IMR-90 (cell line): Measurements from ENCODE around the gene AGPAT3. TPM values are rescaled to one million over a fixed set of nuclear protein-coding genes. Genes with fewer than 3 reads are reported as not detected.

Experiments used
- ATAC-seq: fragments of 200-7000 bp; cut with Tn5 transposase; 2 replicates; pipeline ENCODE4 v1.9.1; 2020; ENCODE audit warnings: low read depth, mild to moderate bottlenecking, moderate library complexity
- BruUV-seq: library from RNA; stranded (reverse); fragments of 400-500 nt; replicated peaks from 2 replicates; lab custom pipeline; 2021; lab: Mats Ljungman, UMichigan
- CTCF ChIA-PET: fragments of 300-600 bp; formaldehyde crosslinking; extraction: SDS; loops from one replicate; lab custom pipeline; 2021; ENCODE audit warnings: antibody characterized with exemption; lab: Yijun Ruan, JAX
- POLR2A ChIA-PET: fragments of 300-600 bp; sonication (Branson Sonifier 250); formaldehyde crosslinking; loops from one replicate; lab custom pipeline; 2022; ENCODE audit warnings: antibody characterized with exemption; ENCODE audit not compliant: unreplicated experiment; lab: Charles Lee
- DNase-seq: peaks from one replicate; pipeline ENCODE4 v3.0.0; 2013
- H2AFZ ChIP-seq: replicated peaks from 2 replicates; pipeline ENCODE3; 2013; ENCODE audit warnings: low read length, mild to moderate bottlenecking; ENCODE audit not compliant: poor library complexity
- H2AK5ac ChIP-seq: 2 replicates; pipeline ENCODE4 v1.6.1; 2013; ENCODE audit warnings: low read depth, low read length, inconsistent platforms
- H2AK9ac ChIP-seq: replicated peaks from 2 replicates; pipeline ENCODE3; 2013; ENCODE audit warnings: mild to moderate bottlenecking, low read depth, low read length, moderate library complexity; ENCODE audit not compliant: poor library complexity
- H2BK120ac ChIP-seq: 2 replicates; pipeline ENCODE4 v1.6.1; 2013; ENCODE audit warnings: low read depth, low read length, inconsistent platforms
- H2BK15ac ChIP-seq: 3 replicates; pipeline ENCODE4 v1.6.1; 2013; ENCODE audit warnings: low read depth, low read length, inconsistent platforms
- H2BK20ac ChIP-seq: 2 replicates; pipeline ENCODE4 v1.6.1; 2013; ENCODE audit warnings: low read depth, mild to moderate bottlenecking, inconsistent platforms, low read length, moderate library complexity
- H2BK5ac ChIP-seq: 2 replicates; pipeline ENCODE4 v1.6.1; 2013; ENCODE audit warnings: mild to moderate bottlenecking, low read depth, low read length, inconsistent platforms; ENCODE audit not compliant: poor library complexity, severe bottlenecking
- H3K14ac ChIP-seq: replicated peaks from 2 replicates; pipeline ENCODE4 v1.6.1; 2013; ENCODE audit warnings: low read depth, low read length, inconsistent platforms
- H3K18ac ChIP-seq: 2 replicates; pipeline ENCODE4 v1.6.1; 2013; ENCODE audit warnings: low read depth, low read length, control low read depth
- H3K23ac ChIP-seq: 2 replicates; pipeline ENCODE4 v1.6.1; 2013; ENCODE audit warnings: low read depth, low read length, inconsistent platforms
- H3K27ac ChIP-seq: 2 replicates; pipeline ENCODE4 v1.5.1; 2013; ENCODE audit warnings: mild to moderate bottlenecking, control low read depth, low read length; ENCODE audit not compliant: insufficient read depth
- H3K27me3 ChIP-seq: 2 replicates; pipeline ENCODE4 v1.6.1; 2013; ENCODE audit warnings: low read length; ENCODE audit not compliant: control insufficient read depth, insufficient read depth
- H3K36me3 ChIP-seq: 2 replicates; pipeline ENCODE4 v1.6.1; 2013; ENCODE audit warnings: low read length, mixed read lengths; ENCODE audit not compliant: control insufficient read depth, insufficient read depth
- H3K4ac ChIP-seq: 2 replicates; pipeline ENCODE4 v1.6.1; 2013; ENCODE audit warnings: low read depth, low read length, inconsistent platforms
- H3K4me1 ChIP-seq: 2 replicates; pipeline ENCODE4 v1.6.1; 2013; ENCODE audit warnings: low read length, mixed read lengths; ENCODE audit not compliant: control insufficient read depth, insufficient read depth
- H3K4me2 ChIP-seq: 2 replicates; pipeline ENCODE4 v1.6.1; 2013; ENCODE audit warnings: low read depth, mild to moderate bottlenecking, control low read depth, low read length, moderate library complexity
- H3K4me3 ChIP-seq: 2 replicates; pipeline ENCODE4 v1.5.1; 2013; ENCODE audit warnings: low read depth, mild to moderate bottlenecking, control low read depth, low read length, moderate library complexity; ENCODE audit not compliant: insufficient read depth
- H3K56ac ChIP-seq: 2 replicates; pipeline ENCODE4 v1.6.1; 2013; ENCODE audit warnings: low read length, inconsistent platforms; ENCODE audit not compliant: insufficient read depth; ENCODE audit errors: extremely low read depth
- H3K79me1 ChIP-seq, 2 experiments: 2 replicates each; pipeline ENCODE4 v1.6.1; 2013; ENCODE audit warnings: low read length in 2 of 2, inconsistent platforms in 1 of 2, low read depth in 1 of 2
- H3K9ac ChIP-seq: 2 replicates; pipeline ENCODE4 v1.6.1; 2013; ENCODE audit warnings: low read depth, low read length, control low read depth
- H3K9me1 ChIP-seq: 2 replicates; pipeline ENCODE4 v1.6.1; 2013; ENCODE audit warnings: low read length, inconsistent platforms; ENCODE audit not compliant: insufficient read depth
- H3K9me3 ChIP-seq: 2 replicates; pipeline ENCODE4 v1.6.1; 2013; ENCODE audit warnings: low read length; ENCODE audit not compliant: control insufficient read depth, insufficient read depth
- H4K20me1 ChIP-seq: 2 replicates; pipeline ENCODE4 v1.6.1; 2013; ENCODE audit warnings: low read length, inconsistent platforms; ENCODE audit not compliant: insufficient read depth
- H4K5ac ChIP-seq: 2 replicates; pipeline ENCODE4 v1.6.1; 2013; ENCODE audit warnings: mild to moderate bottlenecking, low read depth, low read length, control low read depth
- H4K8ac ChIP-seq, 2 experiments: 2 replicates each; pipeline ENCODE4 v1.6.1; 2013; ENCODE audit warnings: low read depth in 2 of 2, low read length in 2 of 2, control low read depth in 1 of 2, inconsistent platforms in 1 of 2
- H4K91ac ChIP-seq: 2 replicates; pipeline ENCODE4 v1.6.1; 2013; ENCODE audit warnings: low read depth, low read length, inconsistent platforms; ENCODE audit not compliant: insufficient read depth
- BHLHE40 ChIP-seq: fragments of 150-350 bp; IDR thresholded peaks from 2 replicates; pipeline ENCODE4 v1.6.1; 2016; ENCODE audit warnings: mild to moderate bottlenecking, low read depth, low read length
- CEBPB ChIP-seq: IDR thresholded peaks from 2 replicates; pipeline ENCODE4 v1.6.1; 2012; ENCODE audit warnings: low read depth, low read length, improper control_type of control experiment
- CHD1 ChIP-seq: IDR thresholded peaks from 2 replicates; pipeline ENCODE4 v1.6.1; 2012; ENCODE audit warnings: low read depth, low read length, improper control_type of control experiment
- FOS ChIP-seq: fragments of 150-350 bp; IDR thresholded peaks from 2 replicates; pipeline ENCODE4 v1.6.1; 2016; ENCODE audit warnings: low read depth, low read length
- MAFK ChIP-seq: IDR thresholded peaks from 2 replicates; pipeline ENCODE4 v1.6.1; 2012; ENCODE audit warnings: low read depth, low read length, improper control_type of control experiment
- MAZ ChIP-seq: IDR thresholded peaks from 2 replicates; pipeline ENCODE4 v1.6.1; 2012; ENCODE audit warnings: low read depth, mild to moderate bottlenecking, low read length, improper control_type of control experiment, moderate library complexity, borderline replicate concordance
- MXI1 ChIP-seq: IDR thresholded peaks from 2 replicates; pipeline ENCODE4 v1.6.1; 2012; ENCODE audit warnings: low read depth, mild to moderate bottlenecking, low read length, moderate library complexity, borderline replicate concordance
- NFE2L2 ChIP-seq: fragments of 150-350 bp; IDR thresholded peaks from 2 replicates; pipeline ENCODE4 v1.6.1; 2016; ENCODE audit warnings: low read depth, mild to moderate bottlenecking, low read length
- POLR2A ChIP-seq: IDR thresholded peaks from 2 replicates; pipeline ENCODE4 v1.6.1; 2012; ENCODE audit warnings: mild to moderate bottlenecking, low read depth, low read length
- RAD21 ChIP-seq: IDR thresholded peaks from 2 replicates; pipeline ENCODE4 v1.6.1; 2012; ENCODE audit warnings: low read length, improper control_type of control experiment
- RCOR1 ChIP-seq: IDR thresholded peaks from 2 replicates; pipeline ENCODE4 v1.6.1; 2012; ENCODE audit warnings: mild to moderate bottlenecking, low read length, improper control_type of control experiment; ENCODE audit not compliant: insufficient replicate concordance
- RFX5 ChIP-seq: IDR thresholded peaks from 2 replicates; pipeline ENCODE4 v1.8.0; 2012; ENCODE audit warnings: low read depth, mild to moderate bottlenecking, low read length, moderate library complexity
- SMC3 ChIP-seq: fragments of 150-350 bp; IDR thresholded peaks from 2 replicates; pipeline ENCODE4 v1.6.1; 2016; ENCODE audit warnings: low read depth, mild to moderate bottlenecking, antibody characterized with exemption, low read length, moderate library complexity
- WGBS, 2 experiments: methylation state at CpG; one replicate each; pipeline versions ENCODE4 v1.1.5 to v1.1.7; 2013; ENCODE audit warnings: missing lambda C conversion rate in 2 of 2; ENCODE audit not compliant: insufficient read length in 1 of 2; ENCODE audit errors: extremely low coverage in 2 of 2; 5-methylcytosine and 5-hydroxymethylcytosine counted together
- dilution Hi-C: fragments of 300-500 bp; cut with HindIII; formaldehyde crosslinking; loops from one replicate; pipeline ENCODE4 v1.14.3; 2018; ENCODE audit warnings: low sequenced_read_pairs; ENCODE audit not compliant: unreplicated experiment
- in situ Hi-C: fragments of 300-500 bp; cut with MboI; formaldehyde crosslinking; loops from 3 replicates; pipeline ENCODE4 v1.14.3; 2019; ENCODE audit warnings: low sequenced_read_pairs, inconsistent platforms, mixed read lengths
- intact Hi-C: fragments of 100-400 bp; cut with micrococcal nuclease; formaldehyde crosslinking; loops from 2 replicates; pipeline ENCODE4 v1.10.0; 2022
- polyA plus RNA-seq, 3 experiments: library from polyadenylated mRNA; depleted of rRNA; stranded (reverse); fragments of >200 nt; gene quantifications; 2 replicates each; pipeline ENCODE4 v1.2.3, GENCODE V29; 2012; ENCODE audit warnings: low replicate concordance in 1 of 3
- total RNA-seq: library from RNA; depleted of rRNA; stranded (reverse); fragments of >200 nt; gene quantifications from 2 replicates; pipeline ENCODE4 v1.2.3, GENCODE V29; 2012
- TF ChIP-seq, protein P1 (sequence below): conservative IDR thresholded peaks from 2 replicates; pipeline ENCODE4 v1.5.1; 2012; ENCODE audit warnings: mild to moderate bottlenecking, low read depth, low read length, improper control_type of control experiment
- TF ChIP-seq, protein P2 (sequence below): fragments of 150-350 bp; IDR thresholded peaks from 2 replicates; pipeline ENCODE4 v1.6.1; 2017; ENCODE audit warnings: mild to moderate bottlenecking, antibody characterized with exemption, low read length, low read depth
- TF ChIP-seq, protein P3 (sequence below): fragments of 150-350 bp; IDR thresholded peaks from 2 replicates; pipeline ENCODE4 v1.6.1; 2016; ENCODE audit warnings: low read depth, mild to moderate bottlenecking, low read length, moderate library complexity, borderline replicate concordance

The AGPAT3 gene
- total and polyA plus RNA-seq, 2 of the 4 experiments (the other 2 are of a cell fraction), result 27.1 to 38.7 TPM

DNA sequence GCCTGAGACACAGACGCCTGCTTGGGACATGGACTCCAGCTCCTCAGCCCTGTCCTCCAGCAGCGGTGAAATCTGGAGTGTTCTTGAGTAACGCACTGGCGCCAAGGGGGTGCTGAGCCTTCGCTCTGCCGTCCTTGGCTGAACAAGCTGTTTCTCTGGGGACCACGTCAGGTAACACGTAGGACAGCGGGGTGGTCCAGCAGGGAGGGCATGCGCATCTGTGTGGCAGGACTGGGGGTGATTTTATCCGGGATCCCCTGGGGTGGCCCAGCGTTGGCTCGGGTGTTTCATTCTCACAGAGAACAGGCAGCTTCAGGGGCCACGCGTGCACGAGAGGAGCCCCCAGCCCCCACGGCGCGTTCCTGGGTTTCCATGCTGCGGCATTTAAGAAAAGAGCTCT, 61.2 kb downstream of the AGPAT3 start:
- CTCF ChIA-PET, result no interaction called here
- no peak overlapping the region for H2AK5ac ChIP-seq
- no peak overlapping the region for H3K18ac ChIP-seq
- peaks cover 14% of the 10 kb centered on the region; the same call in 1 of the 2 replicates for H3K9me1 ChIP-seq
- H3K4me2 ChIP-seq, result no peak overlapping the region
- intact Hi-C loops (no loop called here), in situ Hi-C loops (no loop called here), dilution Hi-C loops (no loop called here)
- H3K14ac ChIP-seq, result no peak overlapping the region
- peaks cover 6% of the 10 kb centered on the region for H3K4me1 ChIP-seq
- H2BK15ac ChIP-seq, result no peak overlapping the region
- ATAC-seq, result no peak
- BruUV-seq, result no TSS peak
- H3K9ac ChIP-seq, result no peak overlapping the region
- H3K79me1 ChIP-seq, result peaks cover 20 to 82% of the 10 kb centered on the region in 2 experiments
- H2BK5ac ChIP-seq, result no peak overlapping the region
- no peak for DNase-seq
- TF ChIP-seq, protein P1, sequence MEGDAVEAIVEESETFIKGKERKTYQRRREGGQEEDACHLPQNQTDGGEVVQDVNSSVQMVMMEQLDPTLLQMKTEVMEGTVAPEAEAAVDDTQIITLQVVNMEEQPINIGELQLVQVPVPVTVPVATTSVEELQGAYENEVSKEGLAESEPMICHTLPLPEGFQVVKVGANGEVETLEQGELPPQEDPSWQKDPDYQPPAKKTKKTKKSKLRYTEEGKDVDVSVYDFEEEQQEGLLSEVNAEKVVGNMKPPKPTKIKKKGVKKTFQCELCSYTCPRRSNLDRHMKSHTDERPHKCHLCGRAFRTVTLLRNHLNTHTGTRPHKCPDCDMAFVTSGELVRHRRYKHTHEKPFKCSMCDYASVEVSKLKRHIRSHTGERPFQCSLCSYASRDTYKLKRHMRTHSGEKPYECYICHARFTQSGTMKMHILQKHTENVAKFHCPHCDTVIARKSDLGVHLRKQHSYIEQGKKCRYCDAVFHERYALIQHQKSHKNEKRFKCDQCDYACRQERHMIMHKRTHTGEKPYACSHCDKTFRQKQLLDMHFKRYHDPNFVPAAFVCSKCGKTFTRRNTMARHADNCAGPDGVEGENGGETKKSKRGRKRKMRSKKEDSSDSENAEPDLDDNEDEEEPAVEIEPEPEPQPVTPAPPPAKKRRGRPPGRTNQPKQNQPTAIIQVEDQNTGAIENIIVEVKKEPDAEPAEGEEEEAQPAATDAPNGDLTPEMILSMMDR, result no peak
- TF ChIP-seq MAFK, result no peak
- TF ChIP-seq RCOR1, result no peak
- TF ChIP-seq RAD21, result no peak
- TF ChIP-seq RFX5, result no peak
- TF ChIP-seq BHLHE40, result no peak
- TF ChIP-seq CHD1, result no peak
- no peak for TF ChIP-seq SMC3
- TF ChIP-seq POLR2A, result no peak
- no peak for TF ChIP-seq MAZ
- no peak for TF ChIP-seq MXI1
- TF ChIP-seq, protein P2, sequence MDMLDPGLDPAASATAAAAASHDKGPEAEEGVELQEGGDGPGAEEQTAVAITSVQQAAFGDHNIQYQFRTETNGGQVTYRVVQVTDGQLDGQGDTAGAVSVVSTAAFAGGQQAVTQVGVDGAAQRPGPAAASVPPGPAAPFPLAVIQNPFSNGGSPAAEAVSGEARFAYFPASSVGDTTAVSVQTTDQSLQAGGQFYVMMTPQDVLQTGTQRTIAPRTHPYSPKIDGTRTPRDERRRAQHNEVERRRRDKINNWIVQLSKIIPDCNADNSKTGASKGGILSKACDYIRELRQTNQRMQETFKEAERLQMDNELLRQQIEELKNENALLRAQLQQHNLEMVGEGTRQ, result no peak
- TF ChIP-seq CEBPB, result no peak
- no peak for TF ChIP-seq NFE2L2
- TF ChIP-seq, protein P3, sequence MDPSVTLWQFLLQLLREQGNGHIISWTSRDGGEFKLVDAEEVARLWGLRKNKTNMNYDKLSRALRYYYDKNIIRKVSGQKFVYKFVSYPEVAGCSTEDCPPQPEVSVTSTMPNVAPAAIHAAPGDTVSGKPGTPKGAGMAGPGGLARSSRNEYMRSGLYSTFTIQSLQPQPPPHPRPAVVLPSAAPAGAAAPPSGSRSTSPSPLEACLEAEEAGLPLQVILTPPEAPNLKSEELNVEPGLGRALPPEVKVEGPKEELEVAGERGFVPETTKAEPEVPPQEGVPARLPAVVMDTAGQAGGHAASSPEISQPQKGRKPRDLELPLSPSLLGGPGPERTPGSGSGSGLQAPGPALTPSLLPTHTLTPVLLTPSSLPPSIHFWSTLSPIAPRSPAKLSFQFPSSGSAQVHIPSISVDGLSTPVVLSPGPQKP, result no peak
- TF ChIP-seq FOS, result no peak
- no peak overlapping the region for H3K23ac ChIP-seq
- no peak overlapping the region for H3K56ac ChIP-seq
- H4K8ac ChIP-seq, result no peak overlapping the region
- no peak overlapping the region for H2BK20ac ChIP-seq
- 90% methylated on average over 13 of the region's 20 CpGs; no CpG with 5 or more reads in 1 of the 2 experiments for WGBS, 2 experiments
- H2BK120ac ChIP-seq, result no peak overlapping the region
- H4K91ac ChIP-seq, result no peak overlapping the region
- no peak overlapping the region for H3K27ac ChIP-seq
- no peaks in the 10 kb centered on the region for H3K27me3 ChIP-seq
- H2AK9ac ChIP-seq, result no peak overlapping the region
- POLR2A ChIA-PET, result no interaction called here
- H3K4me3 ChIP-seq, result no peak overlapping the region
- H3K36me3 ChIP-seq, result peaks cover 9% of the 10 kb centered on the region; the same call in 1 of the 2 replicates
- H4K5ac ChIP-seq, result no peak overlapping the region
- no peak overlapping the region for H2AFZ ChIP-seq
- peaks cover 59% of the 10 kb centered on the region for H4K20me1 ChIP-seq
- H3K9me3 ChIP-seq, result no peaks in the 10 kb centered on the region
- H3K4ac ChIP-seq, result no peak overlapping the region
